IPS-20b (cell line): ENCODE results near the gene CLCF1.

ENCODE experiments used
- H3K27ac ChIP-seq: one replicate; pipeline ENCODE4 v1.5.1; 2013; ENCODE audit warnings: low read length
- H3K27me3 ChIP-seq: 2 replicates; pipeline ENCODE4 v1.6.1; 2013; ENCODE audit warnings: mild to moderate bottlenecking, low read length, inconsistent platforms; ENCODE audit not compliant: insufficient read depth
- H3K36me3 ChIP-seq: 2 replicates; pipeline ENCODE4 v1.6.1; 2013; ENCODE audit warnings: low read depth, mild to moderate bottlenecking, inconsistent platforms, low read length, moderate library complexity; ENCODE audit not compliant: insufficient read depth
- H3K4me1 ChIP-seq: 2 replicates; pipeline ENCODE4 v1.6.1; 2013; ENCODE audit warnings: mild to moderate bottlenecking, control low read depth, inconsistent platforms, low read length, moderate library complexity; ENCODE audit not compliant: insufficient read depth
- H3K4me3 ChIP-seq: 2 replicates; pipeline ENCODE4 v1.5.1; 2013; ENCODE audit warnings: mild to moderate bottlenecking, low read length, inconsistent platforms
- H3K9ac ChIP-seq: 2 replicates; pipeline ENCODE4 v1.6.1; 2013; ENCODE audit warnings: low read depth, mild to moderate bottlenecking, inconsistent platforms, low read length, moderate library complexity
- H3K9me3 ChIP-seq: 2 replicates; pipeline ENCODE4 v1.6.1; 2013; ENCODE audit warnings: mild to moderate bottlenecking, low read depth, low read length, inconsistent platforms; ENCODE audit not compliant: insufficient read depth

Gene CLCF1

GRCh38 chr11:67390947-67391303 is 17.5 kb upstream of the CLCF1 start:
- no peaks in the 10 kb centered on the region for H3K9me3 ChIP-seq
- H3K9ac ChIP-seq = peak overlapping the region; percentile 98; the same call in 1 of the 2 replicates
- H3K36me3 ChIP-seq = peaks cover 8% of the 10 kb centered on the region; the same call in 1 of the 2 replicates
- no peaks in the 10 kb centered on the region for H3K4me1 ChIP-seq
- H3K4me3 ChIP-seq = peak overlapping the region; percentile 98
- no peak overlapping the region for H3K27ac ChIP-seq
- peaks cover 6% of the 10 kb centered on the region; the same call in 1 of the 2 replicates for H3K27me3 ChIP-seq

- Histone ChIP-seq H3K4me1 (no peaks in the 10 kb centered on the region), H3K9me3 (no peaks in the 10 kb centered on the region), H3K27ac (no peak overlapping the region), H3K9ac (no peak overlapping the region), H3K4me3 (no peak overlapping the region), H3K36me3 (no peaks in the 10 kb centered on the region; the same call in 1 of the 2 replicates), H3K27me3 (peaks cover 19% of the 10 kb centered on the region)
These were observed 16.1 kb upstream of the CLCF1 start for GRCh38 chr11:67389477-67389876.

GRCh38 chr11:67387518-67387917 is 14.1 kb upstream of the CLCF1 start:
- Histone ChIP-seq H3K9ac (no peak overlapping the region), H3K4me3 (no peak overlapping the region), H3K36me3 (no peaks in the 10 kb centered on the region), H3K4me1 (no peaks in the 10 kb centered on the region), H3K27ac (no peak overlapping the region), H3K9me3 (no peaks in the 10 kb centered on the region), H3K27me3 (peaks cover 19% of the 10 kb centered on the region)

- Histone ChIP-seq H3K36me3 (no peaks in the 10 kb centered on the region), H3K4me3 (no peak overlapping the region), H3K27me3 (peaks cover 16% of the 10 kb centered on the region), H3K9ac (no peak overlapping the region), H3K27ac (no peak overlapping the region), H3K4me1 (no peaks in the 10 kb centered on the region), H3K9me3 (no peaks in the 10 kb centered on the region)
These were observed 13.7 kb upstream of the CLCF1 start for GRCh38 chr11:67387069-67387468.

GRCh38 chr11:67384851-67385366 is 11.5 kb upstream of the CLCF1 start:
- Histone ChIP-seq H3K4me3 (no peak overlapping the region), H3K36me3 (no peaks in the 10 kb centered on the region), H3K27ac (no peak overlapping the region), H3K4me1 (no peaks in the 10 kb centered on the region), H3K27me3 (peaks cover 16% of the 10 kb centered on the region), H3K9me3 (no peaks in the 10 kb centered on the region), H3K9ac (no peak overlapping the region)

- Histone ChIP-seq H3K36me3 (no peaks in the 10 kb centered on the region), H3K27me3 (peaks cover 32% of the 10 kb centered on the region), H3K9me3 (no peaks in the 10 kb centered on the region), H3K4me3 (no peak overlapping the region), H3K9ac (no peak overlapping the region), H3K4me1 (no peaks in the 10 kb centered on the region; the same call in 1 of the 2 replicates), H3K27ac (no peak overlapping the region)
These were observed 9.1 kb upstream of the CLCF1 start for GRCh38 chr11:67382276-67383136.

- Histone ChIP-seq H3K36me3 (no peaks in the 10 kb centered on the region), H3K4me1 (peaks cover 4% of the 10 kb centered on the region), H3K9me3 (no peaks in the 10 kb centered on the region), H3K4me3 (no peak overlapping the region), H3K27me3 (peaks cover 43% of the 10 kb centered on the region), H3K9ac (no peak overlapping the region), H3K27ac (no peak overlapping the region)
These were observed 8.0 kb upstream of the CLCF1 start for GRCh38 chr11:67381244-67381972.

GRCh38 chr11:67379061-67380058 is 6.0 kb upstream of the CLCF1 start:
- no peak overlapping the region for H3K9ac ChIP-seq
- peaks cover 49% of the 10 kb centered on the region for H3K27me3 ChIP-seq
- peaks cover 14% of the 10 kb centered on the region for H3K4me1 ChIP-seq
- H3K27ac ChIP-seq = no peak overlapping the region
- no peaks in the 10 kb centered on the region for H3K9me3 ChIP-seq
- H3K36me3 ChIP-seq = no peaks in the 10 kb centered on the region
- no peak overlapping the region for H3K4me3 ChIP-seq

- Histone ChIP-seq H3K27ac (no peak overlapping the region), H3K9me3 (no peaks in the 10 kb centered on the region), H3K36me3 (no peaks in the 10 kb centered on the region), H3K4me1 (peaks cover 18% of the 10 kb centered on the region), H3K4me3 (no peak overlapping the region), H3K9ac (no peak overlapping the region), H3K27me3 (peaks cover 55% of the 10 kb centered on the region)
These were observed 5.1 kb upstream of the CLCF1 start for GRCh38 chr11:67378544-67378943.

- Histone ChIP-seq H3K9me3 (no peaks in the 10 kb centered on the region), H3K4me1 (peaks cover 18% of the 10 kb centered on the region), H3K36me3 (no peaks in the 10 kb centered on the region), H3K27ac (no peak overlapping the region), H3K27me3 (peaks cover 61% of the 10 kb centered on the region), H3K4me3 (peak overlapping the region; percentile 63; the same call in 1 of the 2 replicates), H3K9ac (no peak overlapping the region)
These were observed 3.7 kb upstream of the CLCF1 start for GRCh38 chr11:67376873-67377808.
